Esophagus squamous epithelium (tissue), 5 donors: ENCODE measurements around the gene COL4A6. TPM values are rescaled to one million over a fixed set of nuclear protein-coding genes. Genes with fewer than 3 reads are reported as not detected.

ENCODE experiments used
- DNase-seq: peaks from one replicate; lab custom pipeline; 2025; lab: John Stamatoyannopoulos, UW
- H3K27ac ChIP-seq, 4 donors: fragments of 200-600 bp; sonication (generic); one replicate each; pipeline ENCODE4 v1.5.1; 2016 to 2019; ENCODE audit warnings: mild to moderate bottlenecking in 1 of 4
- H3K27me3 ChIP-seq, 4 donors: fragments of 200-600 bp; sonication (generic); 1 replicate in 3 of 4; 2 replicates in 1 of 4; pipeline versions ENCODE4 v1.5.1 to v1.6.0; 2017 to 2021; ENCODE audit warnings: antibody characterized with exemption in 1 of 4
- H3K36me3 ChIP-seq, 3 donors: fragments of 200-600 bp; sonication (generic); one replicate each; pipeline ENCODE4 v1.5.1; 2016 to 2019
- H3K4me1 ChIP-seq, 3 donors: fragments of 200-600 bp; sonication (generic); one replicate each; pipeline ENCODE4 v1.5.1; 2017 to 2019
- H3K4me3 ChIP-seq, 4 donors: fragments of 200-600 bp; sonication (generic); 1 replicate in 3 of 4; 2 replicates in 1 of 4; pipeline ENCODE4 v1.5.1; 2016 to 2019; ENCODE audit warnings: mild to moderate bottlenecking in 2 of 4, moderate library complexity in 1 of 4
- H3K9me3 ChIP-seq, 3 donors: fragments of 200-600 bp; sonication (generic); one replicate each; pipeline ENCODE4 v1.5.1; 2016 to 2019
- POLR2A ChIP-seq, 4 donors: fragments of 450-650 bp; IDR thresholded peaks; one replicate each; pipeline ENCODE4 v1.6.1; 2017; ENCODE audit warnings: antibody characterized with exemption in 4 of 4, mild to moderate bottlenecking in 4 of 4, moderate library complexity in 3 of 4
- WGBS, 2 donors: methylation state at CpG; one replicate each; pipeline ENCODE4 v1.1.5; 2018; 5-methylcytosine and 5-hydroxymethylcytosine counted together
- intact Hi-C: fragments of 100-400 bp; cut with DNase I; formaldehyde crosslinking; loops from one replicate; pipeline ENCODE4 v1.15.0; 2022
- total RNA-seq, 4 donors: library from RNA; depleted of rRNA; stranded (reverse); fragments of >200 nt; gene quantifications; one replicate each; pipeline ENCODE4 v1.1.0, GENCODE V29; 2016
- TF ChIP-seq, protein P1 (sequence below), 6 experiments: fragments of 450-650 bp in 4 of 6; fragments of 200-600 bp in 2 of 6; sonication (generic) in 2 of 6; IDR thresholded peaks; one replicate each; pipeline ENCODE4 v1.5.1; 2016 to 2019; ENCODE audit warnings: antibody characterized with exemption in 6 of 6, mild to moderate bottlenecking in 4 of 6, moderate library complexity in 4 of 6
- donor health status: DM: yes; HTN: yes; CAD: no.

COL4A6 gene
- total RNA-seq, 4 donors from 2014 or later, result 1.1 to 6.5 (median 2.9) TPM

- H3K4me1 ChIP-seq, result peaks cover 0 to 2% (median 0%) of the 10 kb centered on the region in 3 donors
- H3K36me3 ChIP-seq, result no peaks in the 10 kb centered on the region
- WGBS, 2 donors, result 53 to 83% methylated on average over 4 to 6 of the region's 6 CpGs
- no peaks in the 10 kb centered on the region for H3K27me3 ChIP-seq
- H3K9me3 ChIP-seq, result no peaks in the 10 kb centered on the region
- TF ChIP-seq, protein P1, sequence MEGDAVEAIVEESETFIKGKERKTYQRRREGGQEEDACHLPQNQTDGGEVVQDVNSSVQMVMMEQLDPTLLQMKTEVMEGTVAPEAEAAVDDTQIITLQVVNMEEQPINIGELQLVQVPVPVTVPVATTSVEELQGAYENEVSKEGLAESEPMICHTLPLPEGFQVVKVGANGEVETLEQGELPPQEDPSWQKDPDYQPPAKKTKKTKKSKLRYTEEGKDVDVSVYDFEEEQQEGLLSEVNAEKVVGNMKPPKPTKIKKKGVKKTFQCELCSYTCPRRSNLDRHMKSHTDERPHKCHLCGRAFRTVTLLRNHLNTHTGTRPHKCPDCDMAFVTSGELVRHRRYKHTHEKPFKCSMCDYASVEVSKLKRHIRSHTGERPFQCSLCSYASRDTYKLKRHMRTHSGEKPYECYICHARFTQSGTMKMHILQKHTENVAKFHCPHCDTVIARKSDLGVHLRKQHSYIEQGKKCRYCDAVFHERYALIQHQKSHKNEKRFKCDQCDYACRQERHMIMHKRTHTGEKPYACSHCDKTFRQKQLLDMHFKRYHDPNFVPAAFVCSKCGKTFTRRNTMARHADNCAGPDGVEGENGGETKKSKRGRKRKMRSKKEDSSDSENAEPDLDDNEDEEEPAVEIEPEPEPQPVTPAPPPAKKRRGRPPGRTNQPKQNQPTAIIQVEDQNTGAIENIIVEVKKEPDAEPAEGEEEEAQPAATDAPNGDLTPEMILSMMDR (IDR thresholded peaks at IDR 0.05), result no peak
- no peak for TF ChIP-seq POLR2A (IDR thresholded peaks at IDR 0.05)
- no peak for DNase-seq
- no peak overlapping the region for H3K4me3 ChIP-seq
- intact Hi-C loops, result no loop called here
- H3K27ac ChIP-seq, result peak overlapping the region in 1 of 4 donors; percentile 17
Measured at GRCh38 chrX:108307132-108308085, 130.8 kb downstream of the COL4A6 start.

DNA sequence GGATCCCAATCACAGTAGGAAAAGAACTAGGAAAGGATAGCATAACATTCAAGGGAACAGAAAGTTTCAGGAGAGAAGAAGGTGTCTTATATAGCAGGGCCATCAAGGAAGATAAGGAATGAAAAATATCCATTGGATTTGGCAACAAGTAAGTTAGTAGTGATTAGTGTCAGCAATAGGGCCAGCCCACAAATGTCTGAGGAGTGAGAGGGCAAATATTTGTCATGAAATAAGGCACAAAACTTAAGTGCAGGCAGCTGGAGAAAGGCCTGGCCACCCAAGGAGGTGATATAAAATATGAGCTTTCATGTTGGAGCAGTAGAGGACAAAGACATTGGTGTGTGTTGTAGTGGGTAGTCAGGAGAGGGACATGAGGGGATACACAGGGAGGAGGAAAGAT, 132.1 kb downstream of the COL4A6 start:
- Histone ChIP-seq H3K4me1 (no peaks in the 10 kb centered on the region), H3K27me3 (no peaks in the 10 kb centered on the region), H3K36me3 (no peaks in the 10 kb centered on the region), H3K9me3 (no peaks in the 10 kb centered on the region), H3K27ac (no peak overlapping the region), H3K4me3 (no peak overlapping the region)
- DNase-seq, result no peak
- intact Hi-C loops, result no loop called here
- no peak for TF ChIP-seq POLR2A (IDR thresholded peaks at IDR 0.05)
- TF ChIP-seq, protein P1 (IDR thresholded peaks at IDR 0.05), result no peak

- Histone ChIP-seq H3K27me3 (no peaks in the 10 kb centered on the region), H3K4me1 (peaks cover 0 to 3% (median 0%) of the 10 kb centered on the region in 3 donors), H3K27ac (no peak overlapping the region), H3K36me3 (no peaks in the 10 kb centered on the region), H3K9me3 (no peaks in the 10 kb centered on the region), H3K4me3 (no peak overlapping the region)
- TF ChIP-seq, protein P1 (IDR thresholded peaks at IDR 0.05), result no peak
- no peak for TF ChIP-seq POLR2A (IDR thresholded peaks at IDR 0.05)
- intact Hi-C loops, result no loop called here
- DNase-seq, result no peak
- WGBS, 2 donors, result 39 to 77% methylated on average over 2 of the region's 2 CpGs
Measured at GRCh38 chrX:108304757-108305156, 133.5 kb downstream of the COL4A6 start.

DNA sequence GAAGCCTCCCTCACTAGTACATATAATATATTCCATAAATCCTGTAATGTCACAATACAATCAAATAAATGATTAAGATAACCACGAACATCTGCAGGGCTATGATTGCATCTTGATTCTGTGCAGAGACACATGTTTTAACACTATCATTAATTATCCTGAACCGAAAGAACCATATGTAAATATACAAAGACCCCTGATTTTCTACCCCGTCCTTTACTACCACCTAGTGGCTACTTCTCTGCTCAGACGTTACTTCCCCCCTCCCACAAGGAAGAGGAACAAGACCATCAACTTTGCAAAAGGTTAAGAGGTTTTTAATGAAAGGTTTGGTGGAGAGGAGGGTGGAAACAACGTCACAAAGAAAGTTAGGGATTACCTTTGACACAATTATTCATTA, 134.0 kb downstream of the COL4A6 start:
- TF ChIP-seq POLR2A (IDR thresholded peaks at IDR 0.05), result no peak
- TF ChIP-seq, protein P1 (IDR thresholded peaks at IDR 0.05), result peak in 3 of 6 experiments; percentile 16 to 47 (median 27)
- Histone ChIP-seq H3K27me3 (no peaks in the 10 kb centered on the region), H3K36me3 (no peaks in the 10 kb centered on the region), H3K4me1 (peaks cover 0 to 9% (median 0%) of the 10 kb centered on the region in 3 donors), H3K9me3 (no peaks in the 10 kb centered on the region), H3K27ac (no peak overlapping the region), H3K4me3 (no peak overlapping the region)
- intact Hi-C loops, result no loop called here
- no peak for DNase-seq
- WGBS, 2 donors, result 2 to 12% methylated on average over 5 of the region's 5 CpGs

DNA sequence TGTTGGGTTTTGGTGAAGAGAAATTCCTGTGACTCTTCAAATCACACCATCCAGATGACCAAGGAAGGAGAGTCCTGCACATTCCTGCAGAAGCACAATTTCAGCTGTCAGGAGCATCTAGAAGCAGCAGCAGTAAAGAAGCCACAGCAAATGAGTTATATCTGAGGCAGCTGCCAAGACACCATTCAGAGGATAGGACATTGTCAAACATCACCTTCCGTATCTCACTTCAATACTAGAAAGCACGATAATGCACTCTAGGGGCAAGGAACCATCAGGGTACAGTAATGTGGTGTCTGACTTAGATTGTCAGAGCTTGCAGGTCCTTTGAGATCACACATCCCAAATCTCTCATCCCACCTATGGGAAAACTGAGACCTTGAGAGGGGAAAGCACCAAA, 134.5 kb downstream of the COL4A6 start:
- H3K4me1 ChIP-seq, result peaks cover 0 to 14% (median 0%) of the 10 kb centered on the region in 3 donors
- H3K27ac ChIP-seq, result no peak overlapping the region
- whole genome bisulfite sequencing, 2 donors, result 61% methylated on average over 2 of the region's 2 CpGs; no CpG with 5 or more reads in 1 of the 2 donors
- H3K9me3 ChIP-seq, result no peaks in the 10 kb centered on the region
- TF ChIP-seq POLR2A (IDR thresholded peaks at IDR 0.05), result no peak
- H3K4me3 ChIP-seq, result no peak overlapping the region
- intact Hi-C loops, result no loop called here
- H3K36me3 ChIP-seq, result no peaks in the 10 kb centered on the region
- no peaks in the 10 kb centered on the region for H3K27me3 ChIP-seq
- no peak for DNase-seq
